Activated CD4-positive, alpha-beta T cell treated with anti-CD3 and anti-CD28 coated beads, Interleukin-2, amount 10 ng/mL, durations not matched to agents 24 days and 14 days (primary cell): ENCODE data around the gene MBNL2. TPM values are rescaled to one million over a fixed set of nuclear protein-coding genes. Genes with fewer than 3 reads are reported as not detected.

Experiments used
- DNase-seq: peaks from one replicate; pipeline ENCODE4 v3.0.0; 2022
- H3K27ac Mint-ChIP-seq: one replicate; pipeline ENCODE4 v1.8.0; 2022; ENCODE audit warnings: mild to moderate bottlenecking, mixed read lengths
- H3K27me3 Mint-ChIP-seq: one replicate; pipeline ENCODE4 v1.8.0; 2022; ENCODE audit warnings: mixed read lengths
- H3K36me3 Mint-ChIP-seq: one replicate; pipeline ENCODE4 v1.8.0; 2022; ENCODE audit warnings: low read depth, mild to moderate bottlenecking, mixed read lengths
- H3K4me1 Mint-ChIP-seq: one replicate; pipeline ENCODE4 v1.8.0; 2021; ENCODE audit warnings: mixed read lengths
- H3K4me3 Mint-ChIP-seq: one replicate; pipeline ENCODE4 v1.8.0; 2022; ENCODE audit warnings: mild to moderate bottlenecking, moderate library complexity, mixed read lengths
- H3K9me3 Mint-ChIP-seq: one replicate; pipeline ENCODE4 v1.8.0; 2021; ENCODE audit warnings: mixed read lengths
- intact Hi-C: fragments of 100-400 bp; cut with micrococcal nuclease; formaldehyde crosslinking; loops from one replicate; pipeline ENCODE4 v1.15.1; 2023
- total RNA-seq: library from RNA; stranded (reverse); gene quantifications from 2 replicates; pipeline ENCODE4 v1.2.3, GENCODE V29; 2022

Gene MBNL2
- total RNA-seq, 1 donor from 2014 or later, result 22.0 TPM

DNA sequence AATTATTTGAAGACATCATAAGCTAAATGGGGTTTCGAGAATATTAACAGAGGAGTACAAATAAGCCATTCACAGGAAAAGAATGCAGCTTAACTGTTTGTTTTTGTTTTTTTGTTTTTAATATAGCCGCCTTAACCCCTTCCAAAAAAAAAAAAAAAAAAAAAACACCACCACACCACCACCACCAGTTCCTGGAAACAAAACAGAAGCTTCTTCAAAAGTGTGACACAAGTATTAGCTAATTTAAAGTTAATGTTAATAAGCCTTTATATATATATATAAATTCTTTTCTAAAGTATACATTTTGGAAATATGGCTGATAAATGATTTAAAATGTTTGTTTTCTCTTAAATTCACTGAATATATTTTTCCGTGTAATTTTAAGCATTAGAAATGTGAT lies 213.2 kb downstream of the MBNL2 start:
- peak overlapping the region; percentile 94 for H3K4me3 Mint-ChIP-seq
- intact Hi-C loops, result no loop called here
- H3K27ac Mint-ChIP-seq, result peak overlapping the region; percentile 91
- H3K4me1 Mint-ChIP-seq, result peaks cover 32% of the 10 kb centered on the region
- H3K36me3 Mint-ChIP-seq, result peaks cover 3% of the 10 kb centered on the region
- H3K27me3 Mint-ChIP-seq, result no peaks in the 10 kb centered on the region
- H3K9me3 Mint-ChIP-seq, result no peaks in the 10 kb centered on the region
- peak; percentile 7 for DNase-seq

DNA sequence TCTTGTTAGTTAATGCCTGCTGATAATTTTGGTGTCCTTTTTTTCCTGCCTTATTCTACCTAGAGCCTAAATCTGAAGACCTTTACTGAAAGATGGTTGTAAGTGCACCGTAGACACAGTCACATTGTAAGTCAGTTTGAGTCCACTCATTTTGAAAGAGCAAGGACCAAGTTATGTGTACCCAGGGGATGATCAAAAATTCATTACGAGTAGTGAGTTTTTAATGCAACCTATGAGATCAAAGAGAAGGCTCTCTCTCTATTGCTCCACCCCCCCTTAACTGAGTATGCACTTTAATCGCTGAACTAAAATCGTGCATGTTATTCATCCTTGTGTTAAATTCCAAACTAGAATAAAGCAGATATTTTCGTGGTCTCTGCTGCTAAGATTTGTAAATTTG lies 213.7 kb downstream of the MBNL2 start:
- intact Hi-C loops, result no loop called here
- DNase-seq, result peak; percentile 55
- Mint-ChIP-seq H3K27ac (peak overlapping the region; percentile 62), H3K4me1 (peaks cover 32% of the 10 kb centered on the region), H3K36me3 (peaks cover 3% of the 10 kb centered on the region), H3K9me3 (no peaks in the 10 kb centered on the region), H3K27me3 (no peaks in the 10 kb centered on the region), H3K4me3 (peak overlapping the region; percentile 79)

- no peak overlapping the region for H3K27ac Mint-ChIP-seq
- no peaks in the 10 kb centered on the region for H3K9me3 Mint-ChIP-seq
- no peak overlapping the region for H3K4me3 Mint-ChIP-seq
- no peak for DNase-seq
- H3K4me1 Mint-ChIP-seq, result peaks cover 29% of the 10 kb centered on the region
- H3K36me3 Mint-ChIP-seq, result peaks cover 3% of the 10 kb centered on the region
- intact Hi-C loops, result no loop called here
- H3K27me3 Mint-ChIP-seq, result no peaks in the 10 kb centered on the region
These were observed 214.7 kb downstream of the MBNL2 start for GRCh38 chr13:97436845-97437244.

- Mint-ChIP-seq H3K27ac (no peak overlapping the region), H3K4me1 (peaks cover 23% of the 10 kb centered on the region), H3K4me3 (no peak overlapping the region), H3K27me3 (no peaks in the 10 kb centered on the region), H3K9me3 (no peaks in the 10 kb centered on the region), H3K36me3 (peaks cover 4% of the 10 kb centered on the region)
- intact Hi-C loops, result no loop called here
- DNase-seq, result no peak
These were observed 215.6 kb downstream of the MBNL2 start for GRCh38 chr13:97437729-97438128.

GRCh38 chr13:97438856-97439595 lies 216.9 kb downstream of the MBNL2 start:
- Mint-ChIP-seq H3K36me3 (peaks cover 5% of the 10 kb centered on the region), H3K4me3 (no peak overlapping the region), H3K27me3 (no peaks in the 10 kb centered on the region), H3K4me1 (peaks cover 21% of the 10 kb centered on the region), H3K27ac (no peak overlapping the region), H3K9me3 (no peaks in the 10 kb centered on the region)
- intact Hi-C loops, result no loop called here
- no peak for DNase-seq

- H3K27ac Mint-ChIP-seq, result no peak overlapping the region
- no peaks in the 10 kb centered on the region for H3K27me3 Mint-ChIP-seq
- DNase-seq, result peak; percentile 9
- peaks cover 8% of the 10 kb centered on the region for H3K36me3 Mint-ChIP-seq
- no peaks in the 10 kb centered on the region for H3K9me3 Mint-ChIP-seq
- intact Hi-C loops, result no loop called here
- no peak overlapping the region for H3K4me3 Mint-ChIP-seq
- peaks cover 15% of the 10 kb centered on the region for H3K4me1 Mint-ChIP-seq
These were observed 218.6 kb downstream of the MBNL2 start for GRCh38 chr13:97440598-97441170.

DNA sequence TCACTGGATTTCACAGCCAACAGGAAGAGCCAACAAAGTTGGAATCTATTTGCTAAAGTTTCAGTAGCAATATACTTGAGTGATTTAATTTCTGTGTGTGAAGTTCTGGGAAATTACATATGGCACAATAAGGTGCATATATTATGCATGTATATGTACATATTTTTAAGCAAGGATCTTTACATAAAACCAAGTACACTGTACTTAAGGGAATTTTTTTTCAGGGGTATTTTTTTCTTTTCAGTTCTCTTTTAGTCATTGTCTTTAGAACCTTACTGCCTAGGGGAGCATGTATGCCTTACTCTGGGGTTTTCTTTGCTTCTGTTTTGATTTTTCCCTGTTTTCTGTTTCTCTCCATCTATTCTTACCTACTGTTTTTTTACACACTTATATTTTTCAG lies 219.2 kb downstream of the MBNL2 start:
- Mint-ChIP-seq H3K4me3 (no peak overlapping the region), H3K27me3 (no peaks in the 10 kb centered on the region), H3K9me3 (no peaks in the 10 kb centered on the region), H3K36me3 (peaks cover 12% of the 10 kb centered on the region), H3K4me1 (peaks cover 8% of the 10 kb centered on the region), H3K27ac (no peak overlapping the region)
- intact Hi-C loops, result no loop called here
- no peak for DNase-seq

Other genes starting within 250 kb of the MBNL2 start
- gene OXGR1, start 227.9 kb upstream of the MBNL2 start, total RNA-seq, result not detected in 2 replicates
- gene RAP2A, start 211.8 kb downstream of the MBNL2 start, total RNA-seq, result 20.8 and 22.1 TPM in 2 replicates